GDM1 (cell line): Measurements from ENCODE around the gene CELF6.
A peak's percentile ranks its signal among the peaks of the same experiment; 100 is the strongest.

Experiments used
- DNase-seq: peaks from one replicate; lab custom pipeline; 2025; lab: John Stamatoyannopoulos, UW

The CELF6 gene

DNA sequence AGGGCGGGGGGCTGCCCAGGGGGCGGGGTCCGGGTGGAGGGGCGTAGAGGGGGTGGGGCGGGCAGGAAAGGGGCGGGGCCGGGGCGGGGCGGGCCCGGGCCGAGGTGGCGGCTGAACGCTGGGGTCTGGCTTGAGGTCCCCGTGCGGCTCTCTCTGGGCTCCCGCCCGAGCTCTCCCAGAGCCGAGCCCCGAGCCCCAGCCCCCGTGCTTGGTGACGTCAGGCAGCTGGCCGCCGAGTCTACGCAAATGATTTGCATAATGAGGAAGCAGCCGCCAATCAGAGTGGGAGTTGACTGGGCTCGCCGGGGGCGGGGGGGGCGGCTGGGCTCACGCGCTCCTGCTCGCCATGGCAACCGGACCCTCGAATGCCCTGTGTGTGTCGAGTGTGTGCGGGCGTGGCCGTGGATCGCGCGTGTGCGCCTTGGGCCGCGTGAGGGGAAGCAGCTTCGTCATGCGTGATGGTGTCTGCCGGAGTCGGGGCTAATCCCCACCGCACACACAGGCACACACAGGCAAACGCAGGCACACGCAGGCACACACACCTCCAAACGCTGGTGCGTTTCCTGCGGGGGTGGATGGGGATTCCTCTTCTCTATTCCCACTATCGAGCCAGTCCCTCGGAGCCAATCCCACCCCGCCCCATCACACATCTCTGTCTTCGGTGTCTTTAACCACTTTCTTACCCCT, at the start of gene CELF6:
Gene CELF6 (minus strand): TSS at position 173 of the 687 bp plus-strand sequence. CDS start 283 bp downstream, outside the sequence.
- peak; percentile 73 for DNase-seq

DNA sequence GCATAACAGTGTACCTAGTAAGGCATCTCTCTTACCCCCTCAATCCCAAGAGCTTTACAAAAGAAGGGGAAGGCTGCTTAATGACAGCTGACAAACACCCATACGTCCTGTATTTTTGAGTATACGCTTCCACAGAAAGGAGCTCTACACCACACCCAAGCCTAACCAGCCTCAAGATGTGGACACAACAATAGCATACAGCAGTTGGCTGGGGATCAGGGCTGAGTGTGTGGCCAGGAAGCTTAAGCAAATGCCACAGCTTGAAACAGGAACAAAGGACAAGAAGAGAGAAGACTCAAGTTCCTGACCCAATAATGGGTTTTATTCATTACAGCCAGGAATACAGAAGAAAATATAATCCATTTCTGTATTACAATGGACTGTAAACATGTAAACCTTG, 48.9 kb upstream of the CELF6 start:
- DNase-seq = peak; percentile 10

DNA sequence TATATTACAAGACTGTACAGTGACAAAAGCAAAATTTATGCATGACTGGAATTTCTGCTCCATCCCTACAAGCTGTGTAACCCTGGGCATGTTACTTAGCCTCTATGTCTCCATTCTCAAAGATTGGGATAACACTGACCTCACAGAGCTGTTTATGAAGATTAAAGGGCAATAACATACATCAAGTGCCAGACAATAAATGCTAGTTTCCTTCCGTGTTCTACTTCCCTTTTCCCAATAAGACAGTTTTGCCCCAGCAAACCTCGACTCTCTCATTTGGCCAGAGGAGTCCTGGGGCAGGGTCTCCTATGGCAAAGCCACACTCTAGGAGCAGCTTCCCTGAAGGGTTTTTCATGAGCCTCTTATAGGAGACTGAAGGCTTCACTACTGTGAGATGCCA, 48.4 kb upstream of the CELF6 start:
- DNase-seq = no peak

DNA sequence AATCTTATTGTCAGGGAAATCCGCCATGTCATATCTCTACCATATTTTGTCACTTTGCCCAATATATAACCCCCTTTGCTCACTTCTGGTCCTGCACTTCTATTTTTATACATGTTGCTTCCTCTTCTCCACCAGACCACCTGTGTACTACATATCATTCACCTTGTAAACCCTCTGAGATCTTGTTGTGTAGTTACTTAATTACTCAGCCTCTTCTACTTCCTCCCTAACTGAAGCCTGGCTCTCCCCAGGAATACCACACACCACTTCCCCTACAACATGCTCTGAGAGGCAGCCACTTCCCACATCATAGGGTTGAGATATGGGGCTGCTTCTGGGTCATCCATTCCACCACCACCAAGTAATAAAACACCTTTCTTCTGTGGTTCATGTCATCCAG, 45.9 kb upstream of the CELF6 start:
- peak; percentile 70 for DNase-seq

DNA sequence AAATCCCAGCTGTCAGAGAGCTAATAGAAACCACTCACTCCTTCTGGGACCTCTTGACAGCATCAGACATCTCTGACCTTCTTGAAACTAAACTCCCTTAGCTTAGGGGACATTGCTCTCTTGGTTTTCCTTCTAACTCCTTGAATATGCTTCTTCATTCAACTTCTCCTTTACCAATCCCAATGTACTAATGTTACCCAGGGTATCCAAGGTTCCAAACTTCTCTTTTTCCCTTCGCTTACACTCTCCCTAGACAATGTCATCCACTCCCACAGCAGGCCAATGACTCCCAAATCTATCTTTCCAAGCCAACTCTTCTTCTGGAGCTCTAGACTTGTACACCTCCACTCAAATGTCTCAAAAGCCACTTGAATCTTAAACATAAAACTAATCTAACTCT, 41.2 kb upstream of the CELF6 start:
- DNase-seq = no peak

DNA sequence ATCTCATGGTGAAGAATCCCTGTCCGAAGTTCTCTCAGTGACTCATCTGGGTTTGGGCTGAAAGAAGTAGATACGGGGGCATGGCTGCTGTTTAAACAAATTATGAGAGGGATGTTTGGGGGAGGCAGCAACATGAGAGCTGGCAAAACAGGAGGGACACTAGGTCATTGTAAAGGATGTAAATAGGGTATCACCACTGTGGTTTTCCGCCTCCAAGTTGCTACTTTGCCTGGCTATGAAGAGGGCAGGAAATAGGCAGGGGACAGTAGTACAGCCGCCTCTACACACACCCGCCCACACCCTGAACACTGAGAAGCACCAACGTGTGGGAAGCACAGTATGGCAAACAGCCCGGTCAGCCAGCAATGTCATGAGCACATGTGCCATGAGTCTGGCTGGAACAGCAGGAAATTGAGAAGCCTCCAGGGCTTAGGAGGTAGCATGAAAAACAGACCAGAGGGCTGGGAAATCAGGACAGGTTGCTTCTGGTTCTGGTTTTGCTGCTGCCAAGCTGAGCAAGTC, 38.8 kb upstream of the CELF6 start:
- no peak for DNase-seq

DNA sequence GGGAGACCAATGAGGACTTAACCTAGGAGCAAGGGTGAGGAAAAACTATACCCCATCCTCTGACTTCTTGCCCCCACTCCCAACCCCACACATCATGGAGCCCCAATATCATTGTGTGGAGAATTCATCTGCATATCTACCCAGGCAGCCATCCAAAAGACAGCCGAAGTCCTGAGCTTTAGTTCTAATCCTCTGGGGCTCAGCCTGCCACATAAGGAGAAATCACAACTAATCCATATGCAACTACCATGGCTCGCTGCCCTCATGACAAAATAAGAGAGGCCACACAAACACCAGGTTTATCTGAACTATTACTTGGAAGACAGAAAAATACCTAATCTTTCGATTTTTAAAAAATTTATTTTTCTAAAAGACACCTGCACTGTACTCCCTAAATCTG, 38.2 kb upstream of the CELF6 start:
- DNase-seq = no peak

DNA sequence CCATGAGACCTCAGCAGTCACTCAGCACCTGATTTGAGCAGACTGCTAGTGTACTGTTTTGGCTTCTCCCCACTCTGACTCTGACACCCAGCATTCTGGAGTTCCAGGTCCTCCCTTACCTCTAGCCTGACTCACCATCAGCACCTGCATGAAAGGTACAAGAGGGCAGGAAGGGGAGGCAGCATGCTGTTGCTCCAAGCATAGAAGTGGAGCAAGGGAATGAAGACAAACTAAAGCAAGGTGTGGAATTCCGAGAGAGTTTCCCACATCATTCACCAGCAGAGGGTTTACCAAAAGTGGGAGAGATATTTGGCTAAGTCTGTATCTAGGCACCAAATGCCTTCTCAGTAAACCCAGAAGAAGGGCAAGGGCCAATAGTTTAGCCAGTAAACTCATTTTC, 34.5 kb upstream of the CELF6 start:
- no peak for DNase-seq

DNA sequence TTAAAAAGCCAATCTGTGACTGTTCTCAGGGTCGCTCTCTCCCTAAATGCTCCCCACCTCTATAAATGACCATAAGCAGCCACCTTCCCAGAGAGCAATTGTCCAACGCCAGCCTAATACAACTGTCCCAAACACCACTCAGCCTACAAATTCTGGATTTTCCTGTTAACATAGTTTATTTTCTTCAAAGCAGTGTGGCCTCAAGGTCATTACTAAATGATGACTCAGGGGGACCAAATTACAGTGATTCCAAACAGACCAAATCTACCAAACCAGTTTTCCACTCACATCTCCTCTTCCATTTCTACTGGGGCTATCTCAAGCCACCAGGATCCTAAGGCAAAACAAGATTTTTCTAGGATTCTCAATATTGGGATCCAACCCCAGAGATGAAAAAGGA, 33.3 kb upstream of the CELF6 start:
- no peak for DNase-seq

DNA sequence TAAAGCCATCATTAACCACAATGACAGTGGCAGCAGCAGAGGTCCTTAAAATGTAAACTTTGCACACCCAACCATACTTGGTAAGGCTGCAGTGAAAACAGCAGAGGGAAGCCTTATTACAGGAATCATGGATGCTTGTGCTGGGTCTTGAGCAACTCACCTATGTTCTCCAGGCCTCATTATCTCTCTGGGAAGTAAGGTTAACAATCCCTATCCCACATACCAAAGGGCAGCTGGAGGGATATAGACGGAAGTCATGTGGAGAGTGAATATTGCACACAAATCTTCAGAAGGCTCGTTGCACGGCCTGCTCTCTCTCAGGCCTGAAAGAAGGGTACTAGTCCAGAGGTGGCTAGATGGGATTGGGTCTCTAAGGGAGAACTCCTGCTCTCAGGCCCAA, 25.8 kb upstream of the CELF6 start:
- no peak for DNase-seq

DNA sequence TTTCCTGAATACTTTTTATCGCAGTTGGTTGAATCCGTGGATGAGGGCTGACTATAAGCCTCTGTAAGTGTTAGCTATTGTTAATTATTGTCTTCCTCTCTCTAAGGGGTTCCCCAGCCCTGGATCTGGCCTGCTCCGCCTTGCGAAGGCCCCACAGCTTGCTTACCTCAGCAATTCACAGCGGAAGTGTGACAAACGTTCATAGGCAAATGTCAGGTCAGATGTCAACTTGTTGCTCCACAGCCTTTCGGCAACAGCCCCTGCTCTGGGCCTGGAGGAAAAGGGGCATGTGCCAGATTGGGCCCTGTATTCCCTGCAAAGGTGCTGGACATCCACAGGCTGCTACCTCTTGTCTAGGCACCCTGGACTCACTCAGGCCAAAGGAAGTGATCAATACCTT, 25.3 kb upstream of the CELF6 start:
- DNase-seq = no peak

DNA sequence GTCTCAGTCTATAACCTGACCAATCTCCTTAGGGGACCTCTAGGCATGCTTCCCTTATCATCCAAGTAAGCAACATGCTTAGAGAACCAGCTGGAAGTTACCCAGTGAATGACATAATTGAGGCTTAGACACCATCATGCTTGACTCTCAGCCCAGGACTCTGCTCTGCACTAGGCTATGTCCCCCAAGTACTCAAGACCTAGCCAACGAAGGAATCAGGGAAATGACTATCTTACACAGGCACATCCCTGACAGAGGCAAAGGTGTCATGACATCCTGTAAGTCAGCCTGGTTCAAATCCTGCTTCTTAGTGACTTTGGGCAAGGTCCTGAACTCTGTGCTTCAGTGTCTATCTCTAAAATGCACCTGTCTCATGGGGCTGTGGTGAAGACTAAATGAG, 24.6 kb upstream of the CELF6 start:
- no peak for DNase-seq

DNA sequence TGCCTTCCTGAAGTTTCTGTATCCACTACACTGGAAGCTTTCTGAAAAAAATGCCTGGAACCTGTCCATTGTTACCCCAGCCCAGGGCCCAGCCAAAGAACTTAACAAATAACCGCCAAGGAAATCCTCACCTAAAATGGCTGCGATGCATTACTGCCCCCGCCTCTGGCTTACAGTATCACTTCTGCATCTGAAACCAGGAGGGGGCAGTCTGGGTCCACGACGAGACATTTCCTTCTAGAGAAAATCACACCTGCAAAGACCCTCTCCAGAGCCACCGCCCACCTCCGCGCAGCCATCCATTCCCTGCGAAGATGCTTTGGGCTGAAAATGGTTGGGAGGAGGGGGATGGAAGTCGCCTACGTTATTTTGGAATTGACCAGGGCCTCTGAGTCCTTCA, 22.4 kb upstream of the CELF6 start:
- peak; percentile 24 for DNase-seq

DNA sequence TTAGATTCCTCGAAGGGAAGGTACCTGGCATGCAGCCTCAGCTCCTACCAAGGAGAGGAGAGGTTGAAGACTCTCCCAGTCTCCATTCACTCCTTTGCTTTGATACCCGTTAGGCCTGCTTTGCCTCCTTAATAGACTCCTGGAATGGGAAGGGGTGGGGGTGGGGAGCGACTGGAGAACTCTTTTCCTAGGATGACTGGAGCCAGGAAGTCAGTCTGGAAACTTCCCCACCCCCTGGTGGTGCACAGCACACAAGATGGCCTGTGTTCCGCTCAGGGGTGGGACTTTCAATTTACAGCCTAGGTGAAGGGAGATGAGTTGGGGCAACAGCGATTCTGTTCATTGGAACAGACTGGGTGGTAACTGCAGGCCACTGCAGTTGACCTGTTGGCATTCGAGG, 21.4 kb upstream of the CELF6 start:
- no peak for DNase-seq

DNA sequence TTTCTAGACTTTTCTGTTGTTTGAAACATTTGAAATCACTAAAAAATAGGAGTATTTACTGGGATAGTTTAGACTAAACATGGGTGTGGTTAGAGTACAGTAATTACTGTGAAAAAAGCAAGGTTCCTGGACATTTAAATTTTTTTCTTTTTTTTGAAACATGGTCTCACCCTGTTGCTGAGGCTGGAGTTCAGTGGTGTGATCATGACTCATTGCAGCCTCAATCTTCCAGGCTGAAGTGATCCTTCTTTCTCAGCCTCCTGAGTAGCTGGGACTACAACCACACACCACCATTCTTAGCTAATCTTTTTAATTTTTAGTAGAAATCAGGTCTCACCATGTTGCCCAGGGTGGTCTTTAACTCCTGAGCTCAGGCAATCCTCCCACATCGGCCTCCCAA, 20.4 kb upstream of the CELF6 start:
- DNase-seq = no peak

DNA sequence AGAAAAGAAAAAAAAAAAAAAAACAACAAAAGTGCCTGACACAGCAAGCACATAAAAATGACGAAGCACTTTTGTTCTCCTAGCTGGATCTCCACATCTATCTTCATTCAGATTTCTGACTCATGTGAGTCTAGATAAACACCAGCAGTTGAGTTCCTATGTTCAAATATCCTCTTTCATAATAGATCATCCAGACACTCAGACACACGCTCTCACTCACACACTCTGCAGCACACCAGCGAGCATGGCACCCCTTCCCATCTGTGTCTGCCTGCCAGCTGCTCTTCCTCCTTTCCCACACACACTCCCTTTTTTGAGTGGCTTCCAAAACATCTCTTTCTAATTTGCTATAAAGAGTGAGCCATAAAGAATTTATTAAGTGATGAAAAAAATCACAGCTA, 19.8 kb upstream of the CELF6 start:
- no peak for DNase-seq

DNA sequence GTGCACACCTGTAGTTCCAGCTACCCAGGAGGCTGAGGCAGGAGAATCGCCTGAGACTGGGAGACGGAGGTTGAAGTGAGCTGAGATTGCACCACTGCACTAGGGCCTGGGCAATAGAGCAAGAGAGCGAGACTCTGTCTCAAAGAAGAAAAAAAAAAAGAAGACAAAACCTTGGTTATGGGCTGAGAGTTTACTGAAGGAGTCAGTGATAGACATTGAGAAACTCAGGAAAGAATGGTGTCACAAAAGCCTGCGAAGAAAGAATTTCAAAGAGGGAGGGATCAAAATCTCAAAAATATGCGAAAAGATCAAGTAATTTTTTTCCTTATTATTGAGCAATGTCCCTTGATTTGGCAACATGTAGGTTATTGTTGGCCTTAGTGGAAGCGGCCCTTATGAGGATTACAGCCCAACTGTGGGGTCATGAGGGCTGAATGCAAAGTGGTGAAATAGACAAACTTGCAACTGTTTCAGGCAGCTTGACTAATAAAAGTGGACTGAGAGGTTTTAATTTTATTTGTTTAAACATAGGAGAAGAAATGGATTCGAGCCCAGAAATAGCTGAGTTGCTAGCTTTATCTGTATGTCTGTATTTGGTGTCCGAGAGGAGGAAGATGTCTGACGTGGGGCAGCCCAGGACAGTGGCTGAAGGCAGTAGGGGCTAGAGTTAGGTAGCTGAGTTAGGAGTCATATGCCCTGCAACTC, 18.8 kb upstream of the CELF6 start:
- DNase-seq = no peak

DNA sequence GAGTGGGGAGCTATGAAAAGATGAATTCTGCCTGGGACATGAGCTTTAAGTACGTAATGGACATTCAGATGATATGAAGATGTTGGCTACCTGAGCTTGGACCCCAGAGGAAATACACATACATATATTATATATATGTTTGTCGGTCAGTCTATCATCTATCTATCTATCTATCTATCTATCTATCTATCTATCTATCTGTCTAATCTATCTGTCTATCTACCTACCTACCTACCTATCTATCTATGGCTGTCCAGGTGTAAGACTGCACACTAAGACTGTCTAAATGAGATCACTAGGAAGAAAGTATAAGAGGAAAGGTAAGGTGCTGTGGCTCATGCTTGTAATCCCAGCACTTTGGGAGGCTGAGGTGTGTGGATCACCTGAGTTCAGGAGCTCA, 18.2 kb upstream of the CELF6 start:
- no peak for DNase-seq

DNA sequence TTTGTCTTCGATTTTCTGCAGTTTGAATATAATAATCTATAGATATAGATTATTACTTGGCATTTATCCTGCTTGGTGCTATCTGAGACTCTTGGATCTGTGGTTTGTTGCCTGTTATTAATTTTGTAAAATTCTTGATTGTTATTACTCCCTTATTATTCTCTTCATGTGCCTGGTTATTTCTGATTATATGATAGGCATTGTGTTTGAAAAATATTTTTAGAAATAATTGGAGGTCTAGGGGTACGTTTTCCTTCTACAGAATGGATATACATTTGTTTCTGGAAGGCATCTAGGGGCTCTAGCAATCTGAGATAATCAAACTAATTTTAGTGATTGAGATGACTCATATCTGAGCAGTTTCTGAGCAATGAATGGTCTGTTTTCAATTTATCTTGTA, 14.9 kb upstream of the CELF6 start:
- DNase-seq = no peak

DNA sequence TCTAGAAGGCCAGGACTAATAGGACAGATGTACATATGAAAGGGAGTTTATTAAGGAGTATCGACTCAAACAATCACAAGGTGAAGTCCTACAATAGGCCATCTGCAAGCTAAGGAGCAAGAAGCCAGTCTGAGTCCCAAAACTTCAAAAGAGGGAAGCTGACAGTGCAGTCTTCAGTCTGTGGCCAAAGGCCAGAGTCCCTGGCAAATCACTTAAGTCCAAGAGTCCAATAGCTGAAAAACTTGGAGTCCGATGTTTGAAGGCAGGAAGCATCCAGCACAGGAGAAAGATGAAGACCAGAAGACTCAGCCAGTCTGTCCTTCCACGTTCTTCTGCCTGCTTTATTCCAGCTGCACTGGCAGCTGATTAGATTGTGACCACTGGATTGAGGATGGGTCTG, 11.1 kb upstream of the CELF6 start:
- no peak for DNase-seq

DNA sequence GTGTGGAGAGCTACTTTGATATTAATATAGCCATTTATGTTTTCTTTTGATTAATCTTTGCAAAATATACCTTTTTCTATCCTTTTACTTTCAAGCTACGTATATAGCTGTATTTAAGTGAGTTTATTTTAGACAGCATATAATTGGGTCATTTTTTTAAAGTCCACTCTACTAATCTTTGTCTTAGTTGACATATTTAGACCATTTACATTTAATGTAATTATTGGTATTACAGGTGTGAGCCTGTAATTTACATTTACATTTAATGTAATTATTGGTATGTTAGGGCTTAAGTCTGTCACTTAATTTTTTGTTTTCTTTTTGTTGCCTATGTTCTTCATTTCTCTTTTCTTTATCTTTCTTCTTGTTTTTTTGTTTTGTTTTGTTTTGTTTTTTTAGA, 3.8 kb upstream of the CELF6 start:
- no peak for DNase-seq

DNA sequence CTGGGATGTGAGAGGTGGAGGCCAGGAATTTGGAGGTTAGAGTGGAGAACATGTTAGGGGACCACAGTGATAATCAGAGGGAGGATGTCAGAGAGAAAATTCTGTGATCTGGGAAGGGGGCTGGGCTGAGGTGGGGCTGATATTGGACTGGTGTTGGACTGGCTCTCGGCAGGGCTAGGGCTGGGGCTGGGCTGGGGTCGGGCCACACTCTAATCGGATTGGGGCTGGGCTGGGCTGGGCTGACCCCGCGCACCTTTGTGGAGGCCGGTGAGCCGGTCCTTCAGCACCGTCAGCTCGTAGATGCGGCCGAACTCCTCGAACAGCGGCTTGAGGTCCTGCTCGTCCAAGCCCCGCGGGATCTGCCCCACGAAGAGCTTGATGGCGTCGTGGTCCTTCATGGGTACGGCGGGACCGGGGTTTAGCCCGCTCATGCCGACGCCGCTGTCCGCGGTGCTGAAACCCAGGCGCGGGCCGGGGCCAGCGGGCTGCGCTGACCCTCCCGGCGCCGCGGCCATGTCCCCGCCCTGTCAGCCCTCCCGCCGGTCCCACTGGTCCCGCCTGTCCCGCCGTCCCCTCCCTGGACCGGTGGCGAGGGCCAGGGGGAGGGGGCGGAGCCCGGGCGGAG, 485 bp downstream of the CELF6 start:
- peak; percentile 10 for DNase-seq

DNA sequence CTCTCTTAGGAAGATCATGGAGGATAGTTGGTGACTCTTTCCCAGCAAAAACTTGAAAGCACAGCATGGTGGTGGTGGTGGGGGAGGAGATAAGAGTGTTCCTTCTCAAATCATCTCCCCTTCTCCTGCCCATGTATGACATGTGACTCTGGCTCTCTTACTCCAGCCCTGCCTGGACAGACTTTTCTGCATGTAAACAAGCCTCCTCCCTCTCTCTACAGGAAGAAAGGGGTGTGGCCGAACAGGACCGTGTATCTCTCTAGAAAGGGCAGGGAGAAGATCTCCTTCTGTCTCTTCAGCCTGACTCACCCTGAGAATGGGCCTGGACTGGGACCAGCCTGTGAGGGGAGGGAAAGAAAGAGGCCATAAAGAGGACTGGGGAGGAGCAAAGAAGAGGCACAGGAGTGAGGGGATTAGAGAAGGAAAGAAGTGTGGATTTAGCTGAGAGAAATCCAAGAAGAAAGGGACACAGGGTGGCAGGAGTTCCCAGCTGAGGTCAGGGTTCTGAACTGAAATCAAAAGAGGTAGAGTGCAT, 1.5 kb downstream of the CELF6 start:
- no peak for DNase-seq
